ENCODE measurements around the gene ADCYAP1.

Gene ADCYAP1

DNA sequence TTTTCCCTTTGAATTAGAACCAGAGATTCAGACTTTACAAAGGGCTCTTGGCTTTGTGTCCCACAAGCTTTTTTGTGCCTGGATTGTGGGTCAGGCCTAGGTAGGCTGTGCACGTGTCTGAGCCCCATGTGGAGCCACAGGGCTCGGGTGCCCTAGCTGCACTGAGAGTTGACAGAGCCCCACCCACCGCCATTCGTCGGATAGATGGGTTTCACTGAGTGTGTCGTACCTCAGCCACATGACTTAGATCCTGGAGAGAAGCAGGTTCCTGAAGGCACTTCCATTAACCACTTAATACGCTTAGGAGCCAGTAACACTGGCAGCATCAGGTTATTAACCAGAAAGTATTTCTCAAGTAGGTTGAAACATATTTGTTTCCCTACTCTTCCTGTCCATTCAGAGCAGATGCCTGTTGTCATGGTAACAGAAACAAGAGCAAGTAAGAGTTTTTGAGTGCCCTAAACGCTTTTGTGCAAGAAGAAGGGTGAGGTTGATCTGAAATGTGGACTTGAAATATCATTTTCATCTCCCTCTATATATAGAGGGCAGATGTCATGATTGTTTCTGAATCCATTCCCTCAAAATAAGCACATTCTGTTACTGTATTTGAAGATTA lies 30.0 kb downstream of the ADCYAP1 start:
- TF ChIP-seq, protein P1, sequence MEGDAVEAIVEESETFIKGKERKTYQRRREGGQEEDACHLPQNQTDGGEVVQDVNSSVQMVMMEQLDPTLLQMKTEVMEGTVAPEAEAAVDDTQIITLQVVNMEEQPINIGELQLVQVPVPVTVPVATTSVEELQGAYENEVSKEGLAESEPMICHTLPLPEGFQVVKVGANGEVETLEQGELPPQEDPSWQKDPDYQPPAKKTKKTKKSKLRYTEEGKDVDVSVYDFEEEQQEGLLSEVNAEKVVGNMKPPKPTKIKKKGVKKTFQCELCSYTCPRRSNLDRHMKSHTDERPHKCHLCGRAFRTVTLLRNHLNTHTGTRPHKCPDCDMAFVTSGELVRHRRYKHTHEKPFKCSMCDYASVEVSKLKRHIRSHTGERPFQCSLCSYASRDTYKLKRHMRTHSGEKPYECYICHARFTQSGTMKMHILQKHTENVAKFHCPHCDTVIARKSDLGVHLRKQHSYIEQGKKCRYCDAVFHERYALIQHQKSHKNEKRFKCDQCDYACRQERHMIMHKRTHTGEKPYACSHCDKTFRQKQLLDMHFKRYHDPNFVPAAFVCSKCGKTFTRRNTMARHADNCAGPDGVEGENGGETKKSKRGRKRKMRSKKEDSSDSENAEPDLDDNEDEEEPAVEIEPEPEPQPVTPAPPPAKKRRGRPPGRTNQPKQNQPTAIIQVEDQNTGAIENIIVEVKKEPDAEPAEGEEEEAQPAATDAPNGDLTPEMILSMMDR (IDR thresholded peaks at IDR 0.05) = no peak

DNA sequence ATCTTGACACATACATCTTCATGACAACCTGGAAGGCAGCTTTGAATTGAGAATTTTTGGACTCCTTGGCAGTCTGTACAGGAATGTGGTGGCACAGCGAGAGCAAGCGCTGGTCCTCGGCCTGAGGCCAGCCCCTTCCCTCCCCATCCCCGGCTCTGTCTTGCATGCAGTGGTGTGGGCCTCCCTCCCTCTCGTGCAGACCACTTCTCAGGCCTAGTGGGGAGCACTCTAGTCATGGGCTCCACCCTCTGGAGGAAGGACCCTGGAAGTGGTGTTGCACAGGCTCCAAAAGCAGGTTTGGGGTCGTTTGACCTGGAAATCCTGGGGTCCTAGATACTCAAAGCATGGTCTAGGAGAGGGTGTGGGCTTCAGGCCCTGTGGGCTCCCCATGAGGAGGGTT lies 32.3 kb downstream of the ADCYAP1 start:
- TF ChIP-seq, protein P1 (IDR thresholded peaks at IDR 0.05) = no peak

DNA sequence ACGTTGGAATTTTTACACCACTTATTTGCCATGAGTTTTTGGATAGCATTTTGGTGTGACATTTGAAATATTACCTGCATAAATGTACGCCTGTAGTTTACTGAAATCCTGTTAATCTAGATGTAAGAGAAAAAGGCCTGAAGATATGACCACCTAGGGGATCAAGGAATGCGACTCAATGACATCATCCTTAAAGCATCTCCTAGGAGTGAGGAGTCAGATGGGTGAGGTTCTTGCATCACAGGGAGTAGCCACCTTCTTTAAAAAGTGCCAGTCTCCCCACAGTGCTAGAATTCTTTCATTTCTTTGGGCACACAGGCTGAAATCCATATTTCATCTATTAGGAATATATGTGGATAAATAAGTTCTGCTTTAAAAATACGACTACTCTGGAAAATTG lies 34.5 kb downstream of the ADCYAP1 start:
- TF ChIP-seq, protein P1 (IDR thresholded peaks at IDR 0.05) = no peak

DNA sequence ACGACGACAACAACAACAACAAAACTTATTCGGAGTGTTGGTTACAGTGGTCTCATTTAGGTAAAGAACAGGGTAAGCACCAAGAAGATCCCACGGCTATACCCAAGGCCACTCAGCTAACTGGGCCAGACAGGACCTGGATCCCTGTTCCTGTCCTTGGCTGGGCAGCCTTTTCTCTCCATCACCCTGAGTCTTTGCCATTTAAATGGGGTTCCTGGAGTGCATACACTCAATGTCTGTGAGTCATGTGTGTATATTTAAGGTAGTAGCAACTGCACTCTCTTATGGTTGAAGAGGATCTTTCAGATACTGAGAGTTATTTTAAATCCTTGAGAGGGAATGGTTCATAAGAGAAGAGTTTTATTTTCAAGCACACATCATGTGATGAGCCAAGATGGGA lies 35.3 kb downstream of the ADCYAP1 start:
- TF ChIP-seq, protein P1 (IDR thresholded peaks at IDR 0.05) = no peak

DNA sequence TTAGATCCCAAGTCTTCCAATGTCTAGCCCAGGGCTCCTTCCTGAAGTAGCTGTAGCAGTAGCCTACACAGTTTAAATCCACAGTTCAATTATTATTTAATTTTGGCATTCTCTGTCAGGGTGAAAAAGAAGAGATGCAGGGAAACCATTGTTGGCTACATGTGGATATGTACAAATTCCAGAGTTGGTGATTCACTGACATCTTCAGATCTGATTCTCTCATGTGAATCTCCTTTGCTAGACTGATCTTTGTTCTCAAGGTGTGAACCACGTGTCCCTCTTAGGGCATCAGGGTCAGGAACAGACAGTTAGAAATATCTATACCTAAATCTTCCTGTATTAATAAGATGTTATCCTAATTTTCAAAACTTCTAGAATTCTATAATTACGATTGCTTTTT lies 36.7 kb downstream of the ADCYAP1 start:
- TF ChIP-seq, protein P1 (IDR thresholded peaks at IDR 0.05) = no peak

DNA sequence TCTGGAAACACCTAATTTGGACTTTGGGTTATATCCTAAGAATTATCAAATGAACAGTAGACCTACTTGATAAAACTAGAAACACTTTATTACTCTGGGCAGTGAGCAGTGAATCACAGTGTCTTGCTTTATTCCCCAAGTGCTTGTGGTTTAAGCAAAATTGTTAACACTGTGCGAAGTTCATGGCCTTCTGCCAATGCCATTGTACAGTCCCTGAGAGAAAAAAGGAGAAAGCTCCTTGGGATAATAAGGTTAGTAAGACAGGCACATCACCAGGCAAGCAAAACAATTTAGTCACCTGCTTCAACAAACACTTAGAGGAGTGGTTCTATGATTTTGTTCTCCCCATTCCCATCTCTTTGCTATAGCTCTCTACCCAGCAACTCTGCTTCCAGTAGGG lies 39.8 kb downstream of the ADCYAP1 start:
- TF ChIP-seq, protein P1 (IDR thresholded peaks at IDR 0.05) = no peak

DNA sequence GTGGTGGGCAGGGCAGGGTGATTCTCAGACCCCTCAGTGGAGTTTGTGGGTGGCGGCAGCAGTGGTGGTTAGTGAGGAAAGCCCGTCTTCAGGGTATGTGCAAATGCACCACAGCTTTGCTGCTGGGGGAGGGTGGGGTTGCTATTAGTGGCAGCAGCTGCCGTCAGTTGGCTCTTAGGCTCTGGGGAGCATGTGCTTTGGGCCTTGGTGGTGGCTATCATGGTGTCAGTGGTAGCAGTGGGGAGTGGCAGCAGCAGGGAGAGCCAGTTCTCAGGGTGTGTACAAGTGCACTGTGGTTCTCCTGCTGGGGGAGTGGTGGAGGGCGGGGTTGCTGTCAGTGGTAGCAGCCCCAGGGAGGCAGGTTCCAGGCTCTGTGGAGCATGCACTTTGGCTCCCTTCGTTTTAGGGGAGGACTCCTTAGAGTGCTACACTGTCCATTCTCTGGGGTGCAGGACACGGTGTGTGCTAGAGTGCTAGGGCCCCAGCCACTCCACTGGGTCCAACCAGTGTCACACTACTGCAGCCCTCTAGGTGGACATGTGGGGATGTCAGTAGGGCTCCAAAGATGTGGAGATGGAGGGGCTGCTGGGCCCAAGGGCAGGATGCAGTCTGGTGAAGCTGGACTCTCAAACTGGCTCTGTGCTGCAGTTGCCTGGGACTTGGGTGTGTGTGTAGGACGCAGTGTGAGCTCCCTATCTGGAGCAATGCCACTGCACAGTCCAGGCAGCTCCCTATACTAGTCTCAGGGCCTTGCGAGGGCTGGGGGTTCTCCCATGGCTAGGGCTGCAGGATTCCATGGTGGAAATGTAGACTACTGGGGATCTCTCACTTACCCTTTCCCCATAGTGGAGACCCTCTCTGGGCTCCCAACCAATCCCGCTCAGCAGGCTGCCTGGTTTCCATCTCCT lies 45.3 kb downstream of the ADCYAP1 start:
- TF ChIP-seq, protein P1 (IDR thresholded peaks at IDR 0.05) = no peak
